AG10803 (cell line): ENCODE results near the gene SPIB.

Experiments used
- DNase-seq: peaks from one replicate; pipeline ENCODE4 v3.0.0; 2010; ENCODE audit warnings: low read depth
- H3K4me3 ChIP-seq: 2 replicates; pipeline ENCODE4 v1.5.1; 2011; ENCODE audit warnings: mild to moderate bottlenecking, low read length, control low read depth
- TF ChIP-seq, protein P1 (sequence below): conservative IDR thresholded peaks from 2 replicates; pipeline ENCODE4 v1.5.1; 2011; ENCODE audit warnings: mild to moderate bottlenecking, low read length, control low read depth, inconsistent platforms

The SPIB gene

DNA sequence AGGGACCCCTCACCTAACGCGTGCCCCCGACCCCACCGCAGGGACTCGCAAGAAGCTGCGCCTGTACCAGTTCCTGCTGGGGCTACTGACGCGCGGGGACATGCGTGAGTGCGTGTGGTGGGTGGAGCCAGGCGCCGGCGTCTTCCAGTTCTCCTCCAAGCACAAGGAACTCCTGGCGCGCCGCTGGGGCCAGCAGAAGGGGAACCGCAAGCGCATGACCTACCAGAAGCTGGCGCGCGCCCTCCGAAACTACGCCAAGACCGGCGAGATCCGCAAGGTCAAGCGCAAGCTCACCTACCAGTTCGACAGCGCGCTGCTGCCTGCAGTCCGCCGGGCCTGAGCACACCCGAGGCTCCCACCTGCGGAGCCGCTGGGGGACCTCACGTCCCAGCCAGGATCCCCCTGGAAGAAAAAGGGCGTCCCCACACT is 9.3 kb downstream of the SPIB start:
- peak; percentile 69 for DNase-seq
- H3K4me3 ChIP-seq, result peak overlapping the region; percentile 29; the same call in 1 of the 2 replicates
- TF ChIP-seq, protein P1, sequence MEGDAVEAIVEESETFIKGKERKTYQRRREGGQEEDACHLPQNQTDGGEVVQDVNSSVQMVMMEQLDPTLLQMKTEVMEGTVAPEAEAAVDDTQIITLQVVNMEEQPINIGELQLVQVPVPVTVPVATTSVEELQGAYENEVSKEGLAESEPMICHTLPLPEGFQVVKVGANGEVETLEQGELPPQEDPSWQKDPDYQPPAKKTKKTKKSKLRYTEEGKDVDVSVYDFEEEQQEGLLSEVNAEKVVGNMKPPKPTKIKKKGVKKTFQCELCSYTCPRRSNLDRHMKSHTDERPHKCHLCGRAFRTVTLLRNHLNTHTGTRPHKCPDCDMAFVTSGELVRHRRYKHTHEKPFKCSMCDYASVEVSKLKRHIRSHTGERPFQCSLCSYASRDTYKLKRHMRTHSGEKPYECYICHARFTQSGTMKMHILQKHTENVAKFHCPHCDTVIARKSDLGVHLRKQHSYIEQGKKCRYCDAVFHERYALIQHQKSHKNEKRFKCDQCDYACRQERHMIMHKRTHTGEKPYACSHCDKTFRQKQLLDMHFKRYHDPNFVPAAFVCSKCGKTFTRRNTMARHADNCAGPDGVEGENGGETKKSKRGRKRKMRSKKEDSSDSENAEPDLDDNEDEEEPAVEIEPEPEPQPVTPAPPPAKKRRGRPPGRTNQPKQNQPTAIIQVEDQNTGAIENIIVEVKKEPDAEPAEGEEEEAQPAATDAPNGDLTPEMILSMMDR, result no peak

DNA sequence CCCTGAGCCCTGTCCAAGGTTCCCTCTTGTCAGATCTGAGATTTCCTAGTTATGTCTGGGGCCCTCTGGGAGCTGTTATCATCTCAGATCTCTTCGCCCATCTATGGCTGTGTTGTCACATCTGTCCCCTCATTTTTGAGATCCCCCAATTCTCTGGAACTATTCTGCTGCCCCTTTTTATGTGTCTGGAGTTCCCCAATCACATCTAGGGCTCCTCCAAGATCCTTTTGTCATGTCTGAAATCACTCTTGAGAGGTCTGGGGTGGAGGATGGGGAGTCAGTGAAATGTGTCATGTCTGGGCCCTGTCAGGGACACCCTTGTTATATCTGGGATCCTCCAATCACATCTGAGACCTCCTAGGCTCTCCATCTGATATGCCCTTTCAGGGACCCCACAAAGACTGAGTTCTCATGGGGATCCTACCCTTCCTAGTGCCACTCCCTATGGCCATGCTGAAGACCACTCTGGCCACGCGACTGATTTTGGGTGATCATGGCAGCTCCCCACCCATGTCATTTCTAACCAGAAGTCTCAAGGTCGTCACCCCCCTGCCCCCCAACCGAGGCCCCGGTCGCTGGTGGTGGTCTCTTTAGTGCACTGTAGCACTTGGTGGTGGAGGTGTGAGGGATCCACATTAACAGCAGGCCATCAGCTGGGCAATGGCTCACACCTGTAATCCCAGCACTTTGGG is 10.2 kb downstream of the SPIB start:
- TF ChIP-seq, protein P1, result no peak
- no peak for DNase-seq
- H3K4me3 ChIP-seq, result no peak overlapping the region

DNA sequence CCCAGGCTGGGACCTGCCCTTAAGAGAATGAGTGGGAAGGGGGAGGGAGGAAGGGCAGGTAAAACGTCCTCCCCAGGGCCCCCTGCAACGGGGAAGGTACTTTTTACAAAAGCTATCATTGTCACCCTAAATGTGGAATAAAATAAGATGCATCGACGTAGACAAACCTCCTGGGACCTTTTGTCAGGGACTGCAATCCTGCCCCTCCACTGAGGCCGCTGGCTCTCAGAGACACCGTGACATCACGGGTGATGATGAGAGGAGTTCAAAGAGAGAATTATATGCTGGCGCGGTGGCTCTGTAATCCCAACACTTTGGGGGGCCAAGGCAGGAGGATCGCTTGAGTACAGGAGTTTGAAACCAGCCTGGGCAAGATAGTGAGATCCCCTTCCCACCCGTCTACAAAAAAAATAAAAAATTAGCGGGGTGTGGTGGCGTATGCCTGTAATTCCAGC is 12.2 kb downstream of the SPIB start:
- TF ChIP-seq, protein P1, result no peak
- DNase-seq, result no peak
- H3K4me3 ChIP-seq, result peak overlapping the region; percentile 64

DNA sequence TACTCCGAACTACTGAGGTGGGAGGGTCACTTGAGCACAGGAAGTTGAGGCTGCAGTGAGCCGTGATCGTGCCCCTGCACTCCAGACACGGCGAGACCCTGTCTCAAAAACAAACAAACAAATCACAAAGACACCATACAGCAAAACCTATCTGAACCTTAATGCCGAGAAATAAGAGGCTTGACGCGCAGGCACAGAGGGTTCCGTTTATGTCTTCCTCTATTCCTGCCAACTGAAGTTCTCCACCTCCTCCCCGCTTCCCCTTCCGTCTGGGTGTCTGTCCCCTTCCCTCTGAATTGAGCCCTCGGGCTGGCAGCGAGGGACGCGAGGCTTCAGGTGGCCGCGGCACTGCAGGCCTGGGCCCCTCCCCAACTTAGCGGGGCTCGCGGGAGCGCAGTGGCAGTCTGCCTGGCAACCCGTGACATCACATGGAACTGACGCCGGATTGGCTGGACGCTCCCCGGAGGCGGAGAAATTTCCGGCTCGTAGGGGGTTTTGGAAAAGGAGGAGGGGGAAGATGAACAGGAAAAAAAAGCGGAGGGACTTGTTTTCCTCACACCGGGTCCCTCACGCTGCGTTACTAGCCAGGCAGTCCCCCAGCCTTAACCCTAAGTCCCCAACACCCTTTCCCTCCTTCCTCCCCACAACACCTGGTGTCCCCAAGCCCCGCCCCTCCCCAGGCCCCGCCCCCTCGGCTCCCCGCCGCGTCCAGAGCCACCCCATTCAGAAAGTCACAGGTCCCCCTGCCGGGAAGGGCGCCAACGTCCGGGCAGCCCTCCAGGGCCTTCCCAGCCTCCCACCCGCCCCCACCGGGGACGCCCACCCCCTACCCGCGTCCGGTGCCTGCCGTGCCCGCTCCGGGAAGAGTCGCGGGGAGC is 12.8 kb downstream of the SPIB start:
- TF ChIP-seq, protein P1, result no peak
- peak overlapping the region; percentile 64 for H3K4me3 ChIP-seq
- DNase-seq, result peak; percentile 25

DNA sequence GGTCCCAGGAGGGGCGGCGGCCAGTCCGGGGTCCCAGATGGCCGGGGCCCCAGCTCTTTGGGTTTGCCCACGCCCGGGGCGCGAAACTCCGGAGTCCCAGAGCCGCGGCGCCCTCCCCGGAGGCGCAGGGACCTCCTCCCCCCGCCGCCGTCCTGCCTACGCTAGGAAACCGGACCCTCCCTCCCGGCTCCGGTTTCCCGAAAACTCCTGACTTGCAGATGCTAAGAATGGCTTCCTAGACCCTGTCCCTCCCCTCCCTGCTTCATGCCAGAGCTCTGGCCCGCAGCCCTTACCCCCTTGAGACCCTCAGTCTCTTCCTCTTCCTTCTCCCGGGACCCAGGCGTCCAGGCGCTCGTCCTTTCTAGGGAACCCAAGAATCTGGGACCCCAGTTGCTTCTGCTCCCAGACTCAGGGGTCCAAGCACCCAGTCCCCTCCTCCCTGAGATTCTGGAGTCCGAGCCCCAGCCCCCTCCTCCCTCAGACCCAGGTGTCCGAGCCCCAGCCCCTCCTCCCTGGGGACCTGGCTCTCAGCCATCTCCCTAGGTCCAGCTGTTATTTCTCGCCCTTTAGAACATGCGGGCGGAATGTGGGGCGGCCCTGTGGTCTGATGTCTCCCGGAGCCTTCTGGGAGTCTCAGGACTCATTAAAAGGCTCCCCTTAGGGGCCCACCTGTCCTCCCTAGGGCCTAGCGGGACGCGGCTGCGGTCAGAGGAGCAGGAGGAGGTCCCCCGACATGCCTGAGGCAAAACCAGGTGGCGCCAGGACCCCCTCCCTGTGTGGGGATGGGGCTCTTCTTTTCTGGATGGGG is 13.7 kb downstream of the SPIB start, which contains the start of gene MYBPC2:
MYBPC2 (plus strand) TSS at position 672 of the 808 bp plus-strand sequence; CDS start at position 734, 62 bp downstream.
- DNase-seq, result no peak
- TF ChIP-seq, protein P1, result no peak
- peak within 1 kb of the TSS; percentile 64 for H3K4me3 ChIP-seq

DNA sequence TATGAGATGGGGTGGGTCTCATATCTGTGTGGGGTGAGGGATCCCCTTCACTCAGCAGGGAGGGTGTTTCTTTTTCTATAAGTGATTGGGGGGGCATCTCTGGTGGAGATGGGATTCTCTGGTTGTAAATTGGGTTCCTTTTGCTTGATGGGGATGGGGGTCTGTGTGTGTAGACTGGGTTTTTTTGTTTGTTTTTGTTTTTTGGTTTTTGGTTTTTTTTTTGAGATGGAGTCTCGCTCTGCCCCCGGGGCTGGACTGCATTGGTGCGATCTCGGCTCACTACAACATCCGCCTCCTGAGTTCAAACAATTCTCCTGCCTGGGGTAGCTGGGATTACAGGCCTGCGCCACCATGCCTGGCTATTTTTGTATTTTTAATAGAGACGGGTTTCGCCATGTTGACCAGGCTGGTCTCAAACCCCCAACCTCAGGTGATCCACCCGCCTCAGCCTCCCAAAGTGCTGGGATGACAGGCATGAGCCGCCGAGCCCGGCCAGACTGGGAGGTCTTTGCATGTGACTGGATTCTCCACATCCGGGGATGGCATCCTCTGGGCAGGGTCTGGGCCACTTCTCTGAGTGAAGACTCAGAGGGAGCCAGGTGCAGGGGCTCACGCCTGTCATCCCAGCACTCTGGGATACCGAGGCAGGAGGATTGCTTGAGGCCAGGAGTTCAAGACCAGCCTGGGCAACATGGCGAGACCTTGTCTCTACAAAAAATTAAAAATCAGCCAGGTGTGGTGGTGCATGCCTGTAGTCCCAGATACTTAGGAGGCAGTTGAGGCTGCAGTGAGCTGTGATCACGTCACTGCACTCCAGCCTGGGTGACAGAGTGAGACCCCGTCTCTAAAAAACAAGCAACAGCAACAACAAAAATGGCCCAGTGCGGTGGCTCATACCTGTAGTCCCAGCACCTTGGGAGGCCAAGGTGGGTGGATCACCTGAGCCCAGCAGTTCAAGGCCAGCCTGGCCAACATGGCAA is 14.8 kb downstream of the SPIB start:
- H3K4me3 ChIP-seq, result no peak overlapping the region
- TF ChIP-seq, protein P1, result no peak
- no peak for DNase-seq
